BJ (cell line): ENCODE results near the gene CWC25. TPM values are rescaled to one million over a fixed set of nuclear protein-coding genes. Genes with fewer than 3 reads are reported as not detected.

ENCODE experiments used
- CTCF ChIA-PET: fragments of 350-600 bp; formaldehyde crosslinking; extraction: SDS; loops from one replicate; lab custom pipeline; 2021; ENCODE audit warnings: antibody characterized with exemption, inconsistent platforms; lab: Yijun Ruan, JAX
- POLR2A ChIA-PET: fragments of 300-600 bp; sonication (Branson Sonifier 250); formaldehyde crosslinking; extraction: SDS; loops from one replicate; lab custom pipeline; 2021; ENCODE audit warnings: antibody characterized with exemption; lab: Charles Lee
- DNase-seq: peaks from one replicate; pipeline ENCODE4 v3.0.0-alpha.2; 2011; ENCODE audit warnings: low read depth
- H3K27me3 ChIP-seq: 2 replicates; pipeline ENCODE4 v1.6.0; 2011; ENCODE audit warnings: low read length; ENCODE audit not compliant: control insufficient read depth, insufficient read depth
- H3K36me3 ChIP-seq: 2 replicates; pipeline ENCODE4 v1.5.1; 2011; ENCODE audit warnings: low read length; ENCODE audit not compliant: control insufficient read depth, insufficient read depth
- H3K4me3 ChIP-seq: 2 replicates; pipeline ENCODE4 v1.5.1; 2011; ENCODE audit warnings: low read depth, mild to moderate bottlenecking, control low read depth, low read length
- polyA minus RNA-seq: library from RNA; depleted of rRNA, polyadenylated mRNA; stranded (reverse); fragments of >200 nt; gene quantifications from 2 replicates; pipeline ENCODE4 v1.2.3, GENCODE V29; 2011; rRNA and poly(A)+ RNA removed
- polyA plus RNA-seq: library from polyadenylated mRNA; depleted of rRNA; stranded (reverse); fragments of >200 nt; gene quantifications from 2 replicates; pipeline ENCODE4 v1.2.3, GENCODE V29; 2011; rRNA removed
- TF ChIP-seq, protein P1 (sequence below): IDR thresholded peaks from 2 replicates; pipeline ENCODE4 v1.5.1; 2011; ENCODE audit warnings: low read depth, mild to moderate bottlenecking, control low read depth, inconsistent platforms, low read length, moderate library complexity; ENCODE audit not compliant: insufficient read depth

Gene CWC25
- polyA plus RNA-seq = 14.1 and 14.5 TPM in 2 replicates
- polyA minus RNA-seq = 4.6 and 5.5 TPM in 2 replicates

DNA sequence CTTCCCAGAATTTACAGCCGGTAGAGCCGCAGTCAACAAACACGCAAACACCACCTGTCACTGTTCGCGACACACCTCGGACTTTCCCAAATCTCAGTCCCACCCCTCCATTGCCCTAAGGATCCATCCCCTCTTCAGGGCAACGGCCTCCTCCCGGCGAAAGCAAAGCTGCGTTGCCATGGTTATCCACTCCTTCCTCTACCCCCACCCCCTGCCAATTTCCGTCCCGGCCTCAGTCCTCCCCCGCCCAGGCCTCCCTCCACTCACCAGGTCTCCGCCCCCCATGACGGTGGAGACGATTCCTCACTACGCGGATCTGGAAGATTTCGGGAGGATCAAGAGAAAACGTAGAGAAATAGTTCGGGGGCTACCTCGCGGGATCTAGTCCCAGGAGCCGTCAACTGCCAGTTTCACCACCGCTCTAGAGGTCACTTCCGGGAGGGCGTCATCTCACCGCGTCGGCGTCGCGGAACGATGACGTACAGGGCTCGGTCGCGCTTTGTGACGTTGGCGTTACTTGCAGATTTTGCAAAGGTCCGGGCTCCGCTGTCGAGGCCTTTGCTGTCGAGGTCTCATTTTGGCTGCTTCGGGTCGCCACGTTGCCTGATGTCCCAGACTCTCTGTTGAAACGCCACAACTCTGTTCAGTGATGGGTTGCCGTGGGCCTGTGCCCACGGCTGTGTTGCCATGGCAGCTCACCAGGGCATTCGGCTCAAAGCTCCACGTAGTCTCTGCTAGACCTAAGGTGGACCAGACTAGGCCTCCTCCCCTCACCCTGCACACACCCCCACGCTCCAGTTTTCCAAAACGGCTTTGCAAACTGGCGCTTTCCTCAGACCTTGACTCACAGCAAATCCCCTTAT, at the start of gene CWC25:
Gene CWC25 (minus strand): TSS at position 423 of the 863 bp plus-strand sequence. CDS start 138 bp downstream, at position 285.
- TF ChIP-seq, protein P1, sequence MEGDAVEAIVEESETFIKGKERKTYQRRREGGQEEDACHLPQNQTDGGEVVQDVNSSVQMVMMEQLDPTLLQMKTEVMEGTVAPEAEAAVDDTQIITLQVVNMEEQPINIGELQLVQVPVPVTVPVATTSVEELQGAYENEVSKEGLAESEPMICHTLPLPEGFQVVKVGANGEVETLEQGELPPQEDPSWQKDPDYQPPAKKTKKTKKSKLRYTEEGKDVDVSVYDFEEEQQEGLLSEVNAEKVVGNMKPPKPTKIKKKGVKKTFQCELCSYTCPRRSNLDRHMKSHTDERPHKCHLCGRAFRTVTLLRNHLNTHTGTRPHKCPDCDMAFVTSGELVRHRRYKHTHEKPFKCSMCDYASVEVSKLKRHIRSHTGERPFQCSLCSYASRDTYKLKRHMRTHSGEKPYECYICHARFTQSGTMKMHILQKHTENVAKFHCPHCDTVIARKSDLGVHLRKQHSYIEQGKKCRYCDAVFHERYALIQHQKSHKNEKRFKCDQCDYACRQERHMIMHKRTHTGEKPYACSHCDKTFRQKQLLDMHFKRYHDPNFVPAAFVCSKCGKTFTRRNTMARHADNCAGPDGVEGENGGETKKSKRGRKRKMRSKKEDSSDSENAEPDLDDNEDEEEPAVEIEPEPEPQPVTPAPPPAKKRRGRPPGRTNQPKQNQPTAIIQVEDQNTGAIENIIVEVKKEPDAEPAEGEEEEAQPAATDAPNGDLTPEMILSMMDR = no peak
- ChIA-PET CTCF (no interaction called here), POLR2A (interaction anchor here (0.5 kb wide), 1 partner anchor 238 kb away, joined by 3 read pairs; no protein-coding TSS in a partner anchor)
- Histone ChIP-seq H3K27me3 (no peaks in the 10 kb centered on the region), H3K36me3 (peaks cover 8% of the 10 kb centered on the region), H3K4me3 (peak within 1 kb of the TSS; percentile 71)
- peak; percentile 81 for DNase-seq

DNA sequence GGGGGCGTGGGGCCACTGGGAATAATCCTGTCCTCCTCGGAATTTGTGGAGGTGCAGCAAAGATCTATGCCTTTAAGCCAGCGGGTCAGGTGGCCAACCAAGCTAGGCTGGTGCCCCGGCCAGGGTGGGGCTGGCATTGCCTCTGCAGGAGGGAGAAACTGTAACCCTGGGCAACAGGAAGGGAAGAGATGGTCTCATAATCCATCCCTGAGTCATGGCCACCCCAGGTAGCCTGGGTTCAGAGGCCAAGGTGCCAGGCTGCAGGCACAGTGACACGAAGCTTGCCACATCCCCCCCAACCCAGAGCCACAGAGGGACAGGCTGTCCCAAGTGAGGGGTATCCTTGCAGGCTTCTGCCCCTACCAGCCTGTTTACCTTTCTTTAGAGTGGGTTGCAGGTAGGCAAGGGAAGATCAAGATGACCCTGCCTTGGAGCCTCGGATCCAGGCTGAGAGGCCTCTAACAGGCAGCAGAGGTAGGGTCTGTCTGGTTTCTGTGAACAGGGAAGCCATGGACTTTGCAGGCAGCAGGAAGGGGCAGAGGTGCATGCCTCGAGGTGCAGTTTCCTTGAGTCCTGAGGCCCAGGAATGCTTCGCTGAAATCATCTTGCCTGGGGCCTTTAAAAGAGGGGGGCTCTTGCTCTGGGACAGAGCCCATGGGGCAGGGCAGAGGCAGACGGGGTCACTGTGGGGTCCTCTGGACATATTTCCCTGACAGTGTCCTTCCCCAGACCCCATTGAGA, 48.7 kb upstream of the CWC25 start:
- DNase-seq = no peak
- POLR2A ChIA-PET = no interaction called here
- CTCF ChIA-PET = interaction anchor here (0.7 kb wide), 1 partner anchor 285 kb away, joined by 3 read pairs; no protein-coding TSS in a partner anchor
- TF ChIP-seq, protein P1 = no peak
- Histone ChIP-seq H3K4me3 (peak overlapping the region; percentile 23; the same call in 1 of the 2 replicates), H3K36me3 (peaks cover 12% of the 10 kb centered on the region), H3K27me3 (no peaks in the 10 kb centered on the region)

DNA sequence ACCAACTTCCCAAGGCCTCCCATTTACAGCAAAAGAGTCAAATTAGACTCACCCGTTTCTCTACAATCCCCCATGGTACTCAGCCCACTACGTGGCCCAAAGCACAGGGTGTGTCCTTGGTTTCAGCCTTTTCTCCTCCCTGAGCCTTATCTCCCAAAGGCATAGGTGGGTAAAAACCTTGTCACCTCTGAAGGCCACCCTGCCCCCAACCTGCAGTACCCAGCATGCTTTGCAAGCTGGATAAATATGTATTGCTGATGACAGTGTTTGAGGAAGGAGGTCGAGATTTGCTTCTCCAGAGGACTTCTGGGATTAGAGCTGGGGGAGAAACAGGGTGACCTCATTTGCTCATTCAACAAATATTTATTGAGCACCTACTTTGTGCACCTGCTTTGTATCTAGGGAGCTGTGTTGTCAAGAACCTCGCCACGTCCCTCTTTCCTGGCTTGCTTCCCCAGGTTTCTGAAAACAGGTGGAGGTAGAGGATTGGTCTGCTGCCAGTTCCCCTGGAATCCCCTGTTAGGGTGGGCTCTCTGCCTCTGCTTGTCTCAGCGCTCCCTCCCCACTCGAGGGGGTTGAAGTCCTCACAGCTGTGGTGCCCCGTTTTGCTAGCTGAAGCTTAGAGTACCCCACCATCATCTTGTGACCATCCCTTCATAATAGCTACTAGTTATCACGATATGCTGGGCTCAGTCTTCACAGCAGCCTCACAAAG, 47.7 kb upstream of the CWC25 start:
- Histone ChIP-seq H3K36me3 (peaks cover 6% of the 10 kb centered on the region), H3K27me3 (no peaks in the 10 kb centered on the region), H3K4me3 (peak overlapping the region; percentile 97; the same call in 1 of the 2 replicates)
- POLR2A ChIA-PET = interaction anchor here (1.2 kb wide), 1 partner anchor 9 kb away, joined by 3 read pairs; no protein-coding TSS in a partner anchor
- CTCF ChIA-PET = interaction anchor here (0.7 kb wide), 1 partner anchor 286 kb away, joined by 3 read pairs; no protein-coding TSS in a partner anchor
- no peak for DNase-seq
- TF ChIP-seq, protein P1 = no peak

DNA sequence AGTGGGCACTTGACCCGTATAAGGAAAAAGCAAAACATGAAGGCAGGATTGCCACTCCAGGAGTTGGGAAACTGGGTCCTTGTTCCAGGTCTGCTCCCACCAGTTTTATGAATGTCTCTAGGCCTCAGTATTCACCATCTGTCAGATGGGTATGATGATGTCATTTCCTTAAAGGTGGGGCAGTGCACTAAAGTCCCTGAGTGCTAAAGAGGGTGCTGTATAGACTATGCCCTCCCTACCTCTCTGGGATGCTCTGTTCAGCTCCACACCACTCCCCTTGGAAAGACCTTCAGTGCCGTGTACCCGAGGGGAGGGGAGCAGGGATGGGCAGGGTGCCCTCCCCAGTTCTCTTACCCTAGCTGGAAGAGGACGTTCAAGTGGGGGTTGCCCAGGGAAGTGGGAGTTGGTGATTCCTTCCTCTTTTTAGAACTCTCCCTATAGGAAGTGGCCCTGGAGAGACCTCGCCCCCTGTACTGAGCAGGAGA, 46.9 kb upstream of the CWC25 start:
- ChIA-PET CTCF (interaction anchor here (3.4 kb wide), 1 partner anchor 281 kb away, joined by 17 read pairs; no protein-coding TSS in a partner anchor), POLR2A (interaction anchor here (1.2 kb wide), 1 partner anchor 10 kb away, joined by 3 read pairs; no protein-coding TSS in a partner anchor)
- Histone ChIP-seq H3K27me3 (no peaks in the 10 kb centered on the region), H3K36me3 (peaks cover 6% of the 10 kb centered on the region), H3K4me3 (peak overlapping the region; percentile 97)
- TF ChIP-seq, protein P1 = no peak
- DNase-seq = no peak
